Activated CD4-positive, CD25-positive, alpha-beta regulatory T cell (primary cell): ENCODE measurements around the gene MR1.

Source experiments
- DNase-seq, 4 experiments: peaks; one replicate each; lab custom pipeline; 2025; lab: John Stamatoyannopoulos, UW

MR1 gene

DNA sequence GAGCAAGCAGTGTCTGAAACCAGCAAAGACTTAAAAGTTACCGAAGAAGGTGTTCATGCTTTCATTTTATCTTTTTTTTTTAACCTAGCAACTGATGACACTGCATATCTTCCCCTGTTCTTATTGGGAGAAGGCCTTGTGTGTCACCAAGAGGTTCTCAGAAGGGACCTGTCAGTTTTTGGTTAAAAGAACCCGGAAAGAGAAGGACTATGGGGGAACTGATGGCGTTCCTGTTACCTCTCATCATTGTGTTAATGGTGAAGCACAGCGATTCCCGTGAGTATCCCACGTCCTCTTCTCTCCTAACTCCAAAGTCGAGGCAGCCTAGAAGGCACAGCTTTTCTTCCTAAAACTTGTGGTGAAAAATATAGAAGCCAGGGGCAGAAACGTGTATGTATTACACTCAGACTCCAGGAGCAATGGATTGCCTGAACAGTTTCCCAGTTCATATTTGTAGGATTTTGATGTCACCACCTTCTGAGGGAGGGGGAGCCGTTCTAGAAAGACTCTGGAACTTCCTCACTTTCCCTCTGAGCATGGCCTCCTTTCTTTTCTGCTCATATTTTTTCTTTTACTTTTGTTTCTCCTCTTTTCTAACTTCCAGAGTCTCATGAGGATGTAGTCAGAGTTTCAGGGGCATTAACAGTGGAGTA, at the start of gene MR1:
TSS of gene MR1 (plus strand) at position 185 of the 653 bp plus-strand sequence. CDS start at position 210, 25 bp downstream.
- peak in 1 of 4 experiments; percentile 4 for DNase-seq

DNA sequence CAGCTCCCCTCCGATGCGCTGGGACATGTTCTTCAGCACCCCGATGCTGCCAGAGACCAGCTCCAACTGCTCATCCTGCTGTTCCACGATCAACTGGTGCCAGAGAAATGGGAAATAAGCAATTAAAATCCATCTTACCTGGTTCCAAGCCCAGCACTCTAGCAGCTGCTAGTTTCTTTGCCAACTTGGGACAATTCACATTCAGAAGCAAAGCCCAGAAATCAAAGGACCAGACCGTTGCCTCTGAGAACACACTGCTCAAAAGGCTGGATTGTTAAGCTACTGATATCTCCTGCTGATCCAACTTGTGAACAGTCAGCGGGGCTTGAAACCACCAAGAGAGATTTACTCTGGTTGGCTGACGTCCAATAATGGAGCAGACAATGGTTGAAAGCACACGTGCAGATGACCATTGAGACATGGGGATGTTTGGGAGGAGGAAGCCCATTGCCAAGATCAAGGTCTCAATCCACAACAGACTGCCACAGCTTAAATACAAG, 45.5 kb upstream of the MR1 start:
- no peak for DNase-seq

- DNase-seq, result no peak
Observed at GRCh38 chr1:180994262-180994661, 39.5 kb upstream of the MR1 start.

- DNase-seq, result no peak
Observed at GRCh38 chr1:180997843-180998504, 35.8 kb upstream of the MR1 start.

- DNase-seq, result no peak
Observed at GRCh38 chr1:181001091-181001780, 32.5 kb upstream of the MR1 start.

GRCh38 chr1:181002582-181003172, 31.1 kb upstream of the MR1 start:
- DNase-seq, result no peak

- DNase-seq, result no peak
Observed at GRCh38 chr1:181010789-181011188, 23.0 kb upstream of the MR1 start.

DNA sequence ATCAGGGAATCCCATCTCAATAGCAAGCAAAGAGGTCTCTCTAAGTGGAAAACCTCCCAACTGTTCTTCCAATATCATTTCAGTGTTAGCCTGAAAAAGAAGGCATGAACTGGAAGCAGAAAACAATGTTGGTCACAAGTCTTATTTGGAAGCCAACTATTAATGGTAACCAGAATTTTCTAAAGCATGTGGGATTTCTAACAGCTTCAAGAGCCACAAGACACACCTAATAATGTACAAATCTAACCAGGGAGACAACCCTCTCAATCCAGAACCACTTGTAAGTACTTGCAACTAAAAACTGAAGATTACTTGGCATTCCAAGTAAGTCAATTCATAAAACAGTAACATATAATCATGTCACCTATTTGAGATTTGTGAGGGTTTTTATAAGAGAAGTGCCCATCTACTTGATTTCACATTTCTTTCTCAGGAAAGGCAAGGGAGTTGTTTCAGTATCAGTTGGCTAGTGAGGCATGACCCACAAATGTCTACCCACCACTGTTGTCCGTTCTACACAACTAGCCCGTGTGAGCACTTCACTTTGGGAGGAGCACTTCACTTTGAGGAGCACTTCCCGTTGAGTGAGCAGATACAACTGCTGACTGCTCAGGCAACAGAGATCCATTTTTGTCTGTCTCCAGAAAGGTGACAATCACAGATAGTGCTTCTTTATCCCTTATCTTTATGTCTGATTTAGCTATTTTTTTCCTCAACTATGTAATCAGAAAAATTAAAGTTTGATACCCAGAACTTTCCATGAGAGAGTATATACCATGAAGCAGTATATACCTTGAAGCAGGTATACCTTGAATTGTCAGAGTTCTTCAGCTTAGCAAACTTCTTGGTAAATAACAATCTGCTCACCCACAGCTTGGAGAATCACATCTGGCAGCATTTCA, 22.2 kb upstream of the MR1 start:
- DNase-seq, result no peak

- no peak for DNase-seq
Observed at GRCh38 chr1:181012203-181012745, 21.5 kb upstream of the MR1 start.

DNA sequence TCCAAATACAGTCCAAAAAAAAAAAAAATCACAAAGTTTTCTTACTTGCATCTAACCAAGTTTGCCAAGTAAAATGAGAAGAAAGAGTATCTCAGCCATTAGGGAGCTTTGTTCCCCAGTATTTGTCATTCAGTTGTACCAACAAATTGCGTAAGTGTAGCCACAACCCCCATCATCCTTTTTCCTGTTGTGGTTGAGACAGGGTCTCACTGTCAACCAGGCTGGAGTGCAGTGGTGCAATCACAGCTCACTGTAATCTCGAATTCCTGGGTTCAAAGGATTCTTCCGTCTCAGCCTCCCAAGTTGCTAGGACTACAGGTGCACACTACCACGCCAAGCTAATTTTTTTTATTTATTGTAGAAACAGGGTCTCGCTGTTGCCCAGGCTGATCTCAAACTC, 20.6 kb upstream of the MR1 start:
- no peak for DNase-seq

DNA sequence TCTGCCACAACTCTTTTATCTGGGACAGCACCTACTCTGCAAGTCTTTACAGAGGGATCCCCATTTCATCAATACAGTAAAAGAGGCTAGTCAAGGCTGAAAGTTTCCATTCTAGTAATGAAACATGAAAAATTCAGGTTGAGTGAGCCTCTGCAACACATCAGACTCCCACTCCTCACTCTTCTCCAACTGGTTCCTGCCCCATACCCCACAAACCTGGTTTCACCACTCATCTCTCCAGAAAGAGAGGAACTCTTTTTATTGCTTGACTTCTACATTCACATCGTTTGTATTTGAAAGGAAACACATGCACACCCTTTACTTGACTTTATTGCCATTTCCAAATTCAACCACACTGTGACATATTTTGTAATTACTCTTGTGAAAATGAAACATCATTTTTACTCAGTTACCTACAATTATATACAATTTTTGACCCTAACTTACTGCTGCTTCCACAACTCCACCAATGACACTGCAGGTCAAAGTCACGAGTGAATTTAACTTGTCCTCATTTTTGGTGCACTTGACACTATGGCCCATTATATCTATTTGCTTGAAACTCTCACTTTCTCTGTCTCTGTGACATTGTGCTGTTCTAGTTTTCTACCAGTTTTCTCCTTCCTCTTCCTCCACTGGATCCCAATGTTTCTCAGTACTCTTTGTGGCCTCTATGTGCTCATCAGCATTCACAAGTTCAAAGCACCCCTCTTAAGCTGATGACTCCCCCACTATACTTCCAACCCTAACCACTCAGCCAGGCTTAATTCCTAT, 19.1 kb upstream of the MR1 start:
- DNase-seq, result no peak

DNA sequence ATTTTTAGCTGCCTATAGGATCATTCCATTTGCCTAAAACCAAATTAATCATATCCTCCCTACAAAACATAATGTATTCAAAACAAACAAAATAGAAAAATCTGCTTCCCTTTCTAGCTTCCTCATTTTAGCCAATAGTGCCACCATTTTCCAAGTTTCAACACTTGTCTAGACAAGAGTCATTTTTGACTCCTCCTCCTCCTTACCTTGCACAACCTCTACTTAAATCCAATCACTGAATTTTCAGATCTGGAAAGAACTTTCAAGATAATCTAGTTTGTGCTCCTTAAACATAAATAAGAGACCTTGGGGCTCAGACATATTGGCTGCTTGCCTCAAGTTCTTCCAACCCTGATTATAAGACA, 18.6 kb upstream of the MR1 start:
- no peak for DNase-seq

GRCh38 chr1:181016563-181016962, 17.2 kb upstream of the MR1 start:
- no peak for DNase-seq

DNA sequence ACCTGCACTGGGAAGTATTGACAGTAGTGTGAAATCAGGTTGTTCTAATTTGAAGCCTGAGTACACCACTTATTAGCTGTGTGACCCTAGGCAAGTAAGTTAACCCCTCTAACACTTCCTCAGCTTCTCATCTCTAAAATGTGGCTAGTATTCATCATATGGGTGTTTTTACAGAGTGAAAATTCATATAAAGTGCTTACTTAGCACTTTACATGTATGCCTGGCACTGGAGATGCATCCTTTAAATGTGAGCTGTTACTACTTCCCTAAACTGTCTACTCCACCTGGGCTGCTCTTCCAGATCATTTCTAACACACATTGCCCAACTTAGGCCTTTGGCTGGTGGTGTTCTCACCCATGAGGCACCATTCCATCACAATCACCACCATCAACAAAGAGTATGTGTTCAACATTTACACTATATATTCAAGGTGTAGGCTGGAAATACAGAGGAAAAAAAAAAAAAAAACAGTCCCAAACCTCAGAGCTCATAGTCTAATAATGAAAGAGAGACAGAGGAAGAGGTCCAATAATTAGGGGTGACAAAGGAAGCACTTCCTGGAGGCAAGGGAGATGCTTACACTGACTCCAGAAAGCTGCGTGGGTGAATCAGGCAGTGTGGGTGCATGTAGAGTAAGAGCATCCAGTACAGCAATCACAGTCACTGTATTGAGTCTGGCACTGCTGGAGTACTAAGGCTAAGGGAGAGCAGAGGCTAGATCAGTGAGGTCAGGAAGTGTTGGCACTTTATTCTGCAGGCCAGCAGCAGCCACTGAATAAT, 14.7 kb upstream of the MR1 start:
- DNase-seq, result no peak

DNA sequence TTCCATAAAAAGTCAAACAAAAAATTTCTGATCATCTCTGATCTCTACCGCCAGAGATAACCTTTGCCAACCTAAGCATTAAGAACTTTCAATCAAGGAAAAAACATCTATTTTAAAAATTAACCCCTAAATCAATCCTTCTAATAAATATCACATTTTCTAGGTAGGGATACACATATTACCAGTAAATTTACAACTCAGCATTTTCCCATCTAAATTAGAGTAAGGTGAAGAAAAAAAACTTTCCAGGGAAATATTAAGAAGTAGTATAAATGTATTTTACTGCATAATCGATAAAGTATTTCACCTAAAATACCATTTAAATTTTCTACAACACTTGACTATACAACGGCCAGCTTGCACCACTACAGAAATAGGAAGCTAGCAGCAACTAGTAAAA, 12.6 kb upstream of the MR1 start:
- DNase-seq, result no peak

GRCh38 chr1:181021811-181022434, 11.9 kb upstream of the MR1 start:
- peak in 3 of 4 experiments; percentile 11 to 35 (median 28) for DNase-seq

DNA sequence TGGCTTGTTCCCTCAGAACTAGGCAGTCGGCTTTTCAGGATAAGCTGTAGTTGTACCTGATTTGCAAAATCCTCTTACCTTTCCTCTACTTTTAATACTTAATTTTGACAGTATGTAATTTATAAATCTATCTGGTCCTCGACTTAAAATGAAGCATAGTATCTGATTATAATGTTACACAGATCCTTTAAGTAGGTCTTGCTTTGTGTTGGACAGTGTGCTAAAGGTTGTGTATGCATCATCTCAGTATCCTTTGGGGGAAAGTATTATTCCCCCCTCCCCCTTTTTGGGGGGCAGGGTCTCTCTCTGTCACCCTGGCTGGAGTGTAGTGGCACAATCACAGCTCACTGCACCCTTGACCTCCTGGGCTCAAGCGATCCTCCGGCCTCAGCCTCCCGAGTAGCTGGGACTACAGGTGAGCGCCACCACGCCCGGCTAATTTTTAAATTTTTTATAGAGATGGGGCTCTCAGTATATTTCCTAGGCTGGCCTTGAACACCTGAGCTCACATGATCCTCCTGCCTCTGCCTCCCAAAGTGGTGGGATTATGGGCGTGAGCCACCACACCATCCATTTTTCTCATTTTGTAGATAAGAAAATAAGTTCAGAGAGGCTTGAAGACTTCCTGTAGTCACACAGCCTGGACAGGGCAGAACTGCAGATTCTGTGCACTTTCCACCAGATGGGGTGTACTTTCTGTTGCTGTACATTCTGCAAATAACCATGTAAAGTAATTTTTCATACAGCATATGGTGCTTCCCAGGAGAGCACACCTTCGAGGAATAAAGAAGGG, 10.3 kb upstream of the MR1 start:
- no peak for DNase-seq

DNA sequence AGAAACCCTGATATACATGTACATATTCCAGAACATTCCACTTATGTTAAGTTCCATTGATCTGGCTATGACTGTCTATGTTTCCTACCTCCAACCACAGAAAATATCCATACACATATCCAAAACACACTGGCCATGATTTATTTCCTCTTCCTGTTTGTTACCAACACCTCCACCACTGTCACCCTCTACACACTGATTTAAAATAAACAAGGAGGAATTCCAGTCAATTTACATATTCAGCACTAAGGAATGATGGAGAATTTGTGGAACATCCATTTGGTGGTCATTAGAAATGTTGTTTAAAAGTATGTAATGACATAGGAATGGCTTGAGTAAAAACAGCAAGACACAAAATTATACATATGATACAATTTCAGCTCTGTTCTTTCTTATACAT, 5.6 kb upstream of the MR1 start:
- DNase-seq, result no peak

DNA sequence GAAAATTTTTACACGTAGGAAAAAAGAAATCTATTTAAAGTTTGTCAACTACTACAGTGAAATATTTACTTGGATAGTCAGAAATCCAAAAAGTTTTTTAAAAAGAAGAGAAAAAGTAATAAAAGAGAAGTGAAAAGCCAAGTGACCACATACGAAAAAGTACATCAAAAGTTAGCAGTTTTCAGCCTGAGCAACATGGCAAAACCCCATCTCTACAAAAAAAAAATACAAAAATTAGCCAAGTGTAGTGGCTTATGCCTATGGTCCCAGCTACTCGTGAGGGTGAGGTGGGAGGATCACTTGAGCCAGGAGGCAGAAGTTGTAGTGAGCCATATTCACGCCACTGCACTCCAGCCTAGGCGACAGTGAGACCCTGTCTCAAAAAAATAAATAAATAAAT, 5.2 kb upstream of the MR1 start:
- DNase-seq, result no peak
